Loucy (cell line): Measurements from ENCODE around the gene ALAS1.

Experiments used
- EZH2phosphoT487 ChIP-seq: fragments of 200-600 bp; IDR thresholded peaks from 2 replicates; pipeline ENCODE4 v1.6.1; 2018; ENCODE audit warnings: antibody characterized with exemption, mild to moderate bottlenecking, moderate library complexity, borderline replicate concordance
- TF ChIP-seq, protein P1 (sequence below): fragments of 200-600 bp; sonication (generic); conservative IDR thresholded peaks from 2 replicates; pipeline ENCODE4 v1.5.1; 2014; ENCODE audit warnings: mild to moderate bottlenecking, antibody characterized with exemption, low read length

GRCh38 chr3:52196977-52197376 is 983 bp upstream of the ALAS1 start:
- TF ChIP-seq, protein P1, sequence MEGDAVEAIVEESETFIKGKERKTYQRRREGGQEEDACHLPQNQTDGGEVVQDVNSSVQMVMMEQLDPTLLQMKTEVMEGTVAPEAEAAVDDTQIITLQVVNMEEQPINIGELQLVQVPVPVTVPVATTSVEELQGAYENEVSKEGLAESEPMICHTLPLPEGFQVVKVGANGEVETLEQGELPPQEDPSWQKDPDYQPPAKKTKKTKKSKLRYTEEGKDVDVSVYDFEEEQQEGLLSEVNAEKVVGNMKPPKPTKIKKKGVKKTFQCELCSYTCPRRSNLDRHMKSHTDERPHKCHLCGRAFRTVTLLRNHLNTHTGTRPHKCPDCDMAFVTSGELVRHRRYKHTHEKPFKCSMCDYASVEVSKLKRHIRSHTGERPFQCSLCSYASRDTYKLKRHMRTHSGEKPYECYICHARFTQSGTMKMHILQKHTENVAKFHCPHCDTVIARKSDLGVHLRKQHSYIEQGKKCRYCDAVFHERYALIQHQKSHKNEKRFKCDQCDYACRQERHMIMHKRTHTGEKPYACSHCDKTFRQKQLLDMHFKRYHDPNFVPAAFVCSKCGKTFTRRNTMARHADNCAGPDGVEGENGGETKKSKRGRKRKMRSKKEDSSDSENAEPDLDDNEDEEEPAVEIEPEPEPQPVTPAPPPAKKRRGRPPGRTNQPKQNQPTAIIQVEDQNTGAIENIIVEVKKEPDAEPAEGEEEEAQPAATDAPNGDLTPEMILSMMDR: no peak
- TF ChIP-seq EZH2phosphoT487: no peak
